HL-60 (cell line): ENCODE results near the gene ADD1.

Experiments
- CTCF ChIP-seq: IDR thresholded peaks from one replicate; pipeline ENCODE4 v1.5.1; 2011; ENCODE audit warnings: low read length, control low read depth, inconsistent platforms; ENCODE audit not compliant: insufficient read depth
- POLR2AphosphoS5 ChIP-seq: IDR thresholded peaks from 2 replicates; pipeline ENCODE4 v1.6.1; 2012; ENCODE audit warnings: low read depth

GRCh38 chr4:2837110-2837903, 6.3 kb upstream of the ADD1 start:
- TF ChIP-seq CTCF: no peak
- TF ChIP-seq POLR2AphosphoS5: no peak; the same call in 1 of the 2 replicates
